ENCODE results near the gene GFRA1. TPM values are rescaled to one million over a fixed set of nuclear protein-coding genes. Genes with fewer than 3 reads are reported as not detected.

The GFRA1 gene
- total RNA-seq, 4 donors from 2014 or later, result 19.8 to 61.8 (median 25.2) TPM

DNA sequence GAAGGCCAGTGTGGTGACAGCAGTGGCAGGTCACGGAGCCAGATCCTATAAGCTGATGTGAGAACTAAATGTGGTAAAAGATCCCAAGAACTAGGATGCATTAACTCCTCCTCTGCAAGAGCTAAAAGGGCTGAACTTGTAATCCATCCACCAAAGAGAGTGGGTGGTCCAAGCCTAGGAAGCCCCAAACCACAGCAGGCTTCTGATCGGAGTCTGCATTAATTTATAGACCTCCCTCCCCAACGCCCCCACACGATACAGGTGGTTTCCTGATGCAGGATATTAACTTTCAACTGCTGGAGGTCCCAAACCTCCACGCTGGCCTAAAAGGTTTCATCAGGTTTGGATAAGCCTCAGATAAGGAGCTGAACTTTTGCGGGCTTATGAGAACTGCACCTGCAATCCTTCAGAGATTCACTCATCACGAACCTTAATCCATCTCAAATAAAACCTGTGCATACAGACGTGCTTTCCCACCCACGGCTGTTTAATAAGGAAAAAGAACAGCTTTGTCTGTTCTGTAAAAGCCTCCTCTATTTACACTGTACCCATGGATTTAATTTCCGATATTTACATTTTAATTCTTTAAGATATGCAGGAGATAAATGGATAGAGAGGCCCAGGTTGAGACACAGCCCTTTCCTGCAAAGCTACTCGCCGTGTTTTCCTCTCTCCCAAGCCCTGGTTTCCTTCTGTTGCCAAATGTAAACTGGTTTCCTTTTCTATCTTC is 74.9 kb downstream of the GFRA1 start:
- H3K27me3 ChIP-seq, result no peaks in the 10 kb centered on the region
- no peaks in the 10 kb centered on the region for H3K36me3 ChIP-seq
- no peak for TF ChIP-seq EP300 (IDR thresholded peaks at IDR 0.05)
- no peak for TF ChIP-seq POLR2AphosphoS5 (IDR thresholded peaks at IDR 0.05)
- no peak for TF ChIP-seq CTCF (IDR thresholded peaks at IDR 0.05)
- no peak for TF ChIP-seq POLR2A (IDR thresholded peaks at IDR 0.05)
- H3K4me1 ChIP-seq, result no peaks in the 10 kb centered on the region
- no peaks in the 10 kb centered on the region for H3K9me3 ChIP-seq
- no peak for DNase-seq (ENCODE audit: low spot score in 2 of 2)
- H3K27ac ChIP-seq, result no peak overlapping the region
- H3K4me3 ChIP-seq, result no peak overlapping the region
- WGBS, result 79% methylated on average over 12 of the region's 12 CpGs

DNA sequence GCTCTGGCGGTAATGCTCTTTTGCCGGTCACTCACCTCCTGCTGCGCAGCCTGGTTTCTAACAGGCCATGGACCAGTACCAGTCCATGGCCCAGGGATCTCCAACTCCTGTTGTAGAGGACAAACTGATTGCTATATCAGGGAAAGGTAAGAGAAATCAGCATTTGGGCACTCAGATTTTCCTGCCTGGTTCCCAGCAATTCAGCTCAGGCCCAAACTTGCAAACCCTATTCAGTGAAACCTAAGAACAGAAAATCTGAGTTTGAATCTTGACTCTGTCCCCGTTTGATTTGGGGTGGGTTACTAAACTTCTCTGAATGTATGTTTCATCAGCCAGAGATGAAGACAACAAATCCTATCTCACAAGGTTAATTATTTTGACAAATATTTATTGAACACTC is 77.4 kb downstream of the GFRA1 start:
- H3K36me3 ChIP-seq, result no peaks in the 10 kb centered on the region
- TF ChIP-seq POLR2A (IDR thresholded peaks at IDR 0.05) (no peak), EP300 (IDR thresholded peaks at IDR 0.05) (no peak), POLR2AphosphoS5 (IDR thresholded peaks at IDR 0.05) (no peak), CTCF (IDR thresholded peaks at IDR 0.05) (no peak)
- DNase-seq (ENCODE audit: low spot score in 2 of 2), result no peak
- WGBS, result 100% methylated on average over 4 of the region's 4 CpGs
- no peak overlapping the region for H3K27ac ChIP-seq
- H3K4me1 ChIP-seq, result no peaks in the 10 kb centered on the region
- no peaks in the 10 kb centered on the region for H3K9me3 ChIP-seq
- H3K27me3 ChIP-seq, result no peaks in the 10 kb centered on the region
- H3K4me3 ChIP-seq, result no peak overlapping the region

- no peaks in the 10 kb centered on the region for H3K4me1 ChIP-seq
- H3K27me3 ChIP-seq, result no peaks in the 10 kb centered on the region
- no peak for DNase-seq (ENCODE audit: low spot score in 2 of 2)
- WGBS, result 83% methylated on average over 2 of the region's 2 CpGs
- no peak for TF ChIP-seq EP300 (IDR thresholded peaks at IDR 0.05)
- TF ChIP-seq POLR2A (IDR thresholded peaks at IDR 0.05), result no peak
- TF ChIP-seq CTCF (IDR thresholded peaks at IDR 0.05), result no peak
- no peak for TF ChIP-seq POLR2AphosphoS5 (IDR thresholded peaks at IDR 0.05)
- no peak overlapping the region for H3K4me3 ChIP-seq
- H3K9me3 ChIP-seq, result no peaks in the 10 kb centered on the region
- no peak overlapping the region for H3K27ac ChIP-seq
- H3K36me3 ChIP-seq, result no peaks in the 10 kb centered on the region
Observed at GRCh38 chr10:116195039-116195438, 78.0 kb downstream of the GFRA1 start.

DNA sequence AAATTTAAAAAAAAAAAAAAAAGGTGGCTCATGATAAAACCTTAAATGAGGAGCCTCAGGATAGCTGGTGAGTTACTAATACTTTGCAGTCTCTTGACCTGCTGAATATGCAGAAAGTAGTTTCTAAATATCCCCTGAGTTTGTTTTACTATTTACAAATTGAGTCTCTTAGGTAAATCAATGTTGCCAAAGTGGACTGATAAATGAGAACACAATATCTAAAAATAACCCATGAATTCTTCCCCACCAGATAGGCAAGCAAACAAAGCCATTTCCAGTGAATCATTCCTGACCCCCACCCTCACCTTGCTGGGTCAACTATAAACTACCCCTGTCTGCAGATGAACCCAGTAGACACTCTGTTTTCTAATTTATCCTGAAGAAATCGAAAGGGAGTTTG is 78.9 kb downstream of the GFRA1 start:
- Histone ChIP-seq H3K36me3 (no peaks in the 10 kb centered on the region), H3K4me3 (no peak overlapping the region), H3K4me1 (no peaks in the 10 kb centered on the region), H3K9me3 (no peaks in the 10 kb centered on the region), H3K27ac (no peak overlapping the region), H3K27me3 (no peaks in the 10 kb centered on the region)
- no peak for DNase-seq (ENCODE audit: low spot score in 2 of 2)
- WGBS, result 87% methylated on average over 1 of the region's 1 CpG
- no peak for TF ChIP-seq EP300 (IDR thresholded peaks at IDR 0.05)
- no peak for TF ChIP-seq POLR2AphosphoS5 (IDR thresholded peaks at IDR 0.05)
- TF ChIP-seq POLR2A (IDR thresholded peaks at IDR 0.05), result no peak
- no peak for TF ChIP-seq CTCF (IDR thresholded peaks at IDR 0.05)

DNA sequence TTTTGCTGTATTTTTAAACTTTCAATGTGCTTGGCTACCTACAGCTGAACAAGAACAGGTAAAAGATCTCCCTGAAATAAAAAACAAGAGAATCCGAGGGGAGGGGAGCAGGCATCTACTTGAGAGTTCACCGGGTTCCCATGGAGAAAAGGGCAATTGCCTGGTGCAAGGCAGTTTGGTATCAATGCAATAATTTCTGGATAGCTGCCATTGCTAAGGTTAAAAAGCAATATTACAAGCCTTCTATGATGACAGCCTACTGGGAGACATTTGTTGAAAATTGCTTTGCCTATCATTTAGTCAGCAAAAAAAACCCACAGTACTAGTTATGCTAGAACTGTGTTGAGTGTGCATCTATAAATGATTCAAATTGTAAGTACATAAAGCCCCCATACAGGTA is 82.1 kb downstream of the GFRA1 start:
- DNase-seq (ENCODE audit: low spot score in 2 of 2), result no peak
- H3K9me3 ChIP-seq, result no peaks in the 10 kb centered on the region
- H3K4me3 ChIP-seq, result no peak overlapping the region
- H3K27me3 ChIP-seq, result no peaks in the 10 kb centered on the region
- H3K4me1 ChIP-seq, result no peaks in the 10 kb centered on the region
- no peak for TF ChIP-seq EP300 (IDR thresholded peaks at IDR 0.05)
- no peak for TF ChIP-seq POLR2A (IDR thresholded peaks at IDR 0.05)
- no peak for TF ChIP-seq POLR2AphosphoS5 (IDR thresholded peaks at IDR 0.05)
- TF ChIP-seq CTCF (IDR thresholded peaks at IDR 0.05), result no peak
- no peaks in the 10 kb centered on the region for H3K36me3 ChIP-seq
- WGBS, result 73% methylated on average over 2 of the region's 2 CpGs
- H3K27ac ChIP-seq, result no peak overlapping the region
